Measurements from ENCODE around the gene CELSR3.

The CELSR3 gene, protein sequence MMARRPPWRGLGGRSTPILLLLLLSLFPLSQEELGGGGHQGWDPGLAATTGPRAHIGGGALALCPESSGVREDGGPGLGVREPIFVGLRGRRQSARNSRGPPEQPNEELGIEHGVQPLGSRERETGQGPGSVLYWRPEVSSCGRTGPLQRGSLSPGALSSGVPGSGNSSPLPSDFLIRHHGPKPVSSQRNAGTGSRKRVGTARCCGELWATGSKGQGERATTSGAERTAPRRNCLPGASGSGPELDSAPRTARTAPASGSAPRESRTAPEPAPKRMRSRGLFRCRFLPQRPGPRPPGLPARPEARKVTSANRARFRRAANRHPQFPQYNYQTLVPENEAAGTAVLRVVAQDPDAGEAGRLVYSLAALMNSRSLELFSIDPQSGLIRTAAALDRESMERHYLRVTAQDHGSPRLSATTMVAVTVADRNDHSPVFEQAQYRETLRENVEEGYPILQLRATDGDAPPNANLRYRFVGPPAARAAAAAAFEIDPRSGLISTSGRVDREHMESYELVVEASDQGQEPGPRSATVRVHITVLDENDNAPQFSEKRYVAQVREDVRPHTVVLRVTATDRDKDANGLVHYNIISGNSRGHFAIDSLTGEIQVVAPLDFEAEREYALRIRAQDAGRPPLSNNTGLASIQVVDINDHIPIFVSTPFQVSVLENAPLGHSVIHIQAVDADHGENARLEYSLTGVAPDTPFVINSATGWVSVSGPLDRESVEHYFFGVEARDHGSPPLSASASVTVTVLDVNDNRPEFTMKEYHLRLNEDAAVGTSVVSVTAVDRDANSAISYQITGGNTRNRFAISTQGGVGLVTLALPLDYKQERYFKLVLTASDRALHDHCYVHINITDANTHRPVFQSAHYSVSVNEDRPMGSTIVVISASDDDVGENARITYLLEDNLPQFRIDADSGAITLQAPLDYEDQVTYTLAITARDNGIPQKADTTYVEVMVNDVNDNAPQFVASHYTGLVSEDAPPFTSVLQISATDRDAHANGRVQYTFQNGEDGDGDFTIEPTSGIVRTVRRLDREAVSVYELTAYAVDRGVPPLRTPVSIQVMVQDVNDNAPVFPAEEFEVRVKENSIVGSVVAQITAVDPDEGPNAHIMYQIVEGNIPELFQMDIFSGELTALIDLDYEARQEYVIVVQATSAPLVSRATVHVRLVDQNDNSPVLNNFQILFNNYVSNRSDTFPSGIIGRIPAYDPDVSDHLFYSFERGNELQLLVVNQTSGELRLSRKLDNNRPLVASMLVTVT (N-terminal part only)

DNA sequence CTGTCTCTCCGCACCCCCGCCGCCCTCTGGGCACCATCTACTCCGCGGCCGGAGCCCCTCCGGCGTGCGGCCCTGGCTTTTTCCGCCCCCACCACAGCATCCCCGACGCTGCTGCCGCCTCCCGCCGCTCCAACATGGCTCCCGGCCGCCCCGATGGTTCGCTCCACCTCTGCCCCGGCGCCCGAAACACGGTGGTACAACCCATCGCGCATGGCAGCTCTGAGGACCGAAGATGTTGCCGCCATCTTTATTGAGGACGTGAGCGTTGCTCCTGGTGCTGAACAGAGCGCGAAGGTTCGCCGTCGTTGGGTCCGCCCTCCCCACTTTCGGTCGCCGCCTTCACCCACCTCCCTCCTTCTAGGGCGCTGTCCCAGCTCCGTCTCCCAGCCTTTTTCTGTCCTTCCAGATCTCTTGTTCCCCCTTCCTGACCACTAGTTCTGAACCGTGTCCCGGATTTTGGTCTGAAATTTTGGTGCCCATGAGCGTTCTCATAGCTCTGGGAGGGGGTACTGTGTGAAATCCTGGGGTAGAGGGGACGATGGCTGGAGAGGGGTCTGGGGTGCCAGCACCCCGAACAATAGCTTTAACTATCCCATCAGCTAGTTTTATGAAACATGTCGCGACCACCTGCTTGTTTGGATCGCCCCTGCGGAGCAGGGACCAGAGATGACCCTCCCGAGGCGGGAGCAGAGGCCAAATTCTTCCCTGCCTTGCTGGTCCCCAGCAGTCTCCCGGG is at the start of gene CELSR3:
TSS of gene CELSR3 (minus strand) at position 134 of the 736 bp plus-strand sequence. CDS start 252 bp downstream, outside the sequence.
- peak; percentile 77 for DNase-seq

DNA sequence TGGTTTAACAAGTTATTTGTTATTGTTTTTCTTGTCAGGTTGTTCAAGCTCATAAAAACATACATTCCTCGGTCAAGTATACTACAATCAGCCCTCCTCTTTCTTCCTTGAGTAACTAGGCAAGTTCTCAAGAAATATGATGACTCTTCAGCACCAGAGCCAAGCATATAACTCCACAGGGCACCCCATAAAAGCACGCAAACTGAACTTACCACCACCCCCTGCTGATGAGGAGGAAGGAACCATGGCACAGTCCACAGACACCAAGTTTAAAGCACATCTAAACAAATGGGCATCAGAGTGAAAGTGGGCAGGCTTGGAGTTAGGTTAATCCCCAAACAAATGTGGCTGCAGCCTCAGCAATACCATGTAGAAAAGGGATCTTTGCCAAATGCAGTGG is 49.0 kb upstream of the CELSR3 start:
- DNase-seq = no peak

DNA sequence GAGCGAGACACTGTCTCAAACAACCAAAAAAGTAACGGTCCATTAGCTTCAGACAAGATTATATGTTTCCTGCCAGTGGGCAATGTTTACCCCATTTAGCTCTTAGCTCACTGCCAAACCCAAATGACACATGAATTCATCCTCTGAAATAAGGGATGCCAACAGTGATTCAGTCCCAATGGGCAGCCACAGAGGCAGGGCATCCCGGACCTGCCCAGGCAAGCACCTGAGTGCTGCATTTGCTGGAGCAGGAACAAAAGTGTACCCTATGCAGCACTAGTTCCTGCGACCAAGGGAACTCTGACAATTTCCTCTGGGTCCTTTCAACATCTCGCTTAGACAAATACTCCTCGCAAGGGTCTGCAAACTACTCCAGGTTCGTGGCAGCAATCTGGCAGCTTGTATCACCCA is 46.4 kb upstream of the CELSR3 start:
- DNase-seq = no peak

GRCh38 chr3:48708481-48708889 is 45.8 kb upstream of the CELSR3 start:
- DNase-seq = no peak

DNA sequence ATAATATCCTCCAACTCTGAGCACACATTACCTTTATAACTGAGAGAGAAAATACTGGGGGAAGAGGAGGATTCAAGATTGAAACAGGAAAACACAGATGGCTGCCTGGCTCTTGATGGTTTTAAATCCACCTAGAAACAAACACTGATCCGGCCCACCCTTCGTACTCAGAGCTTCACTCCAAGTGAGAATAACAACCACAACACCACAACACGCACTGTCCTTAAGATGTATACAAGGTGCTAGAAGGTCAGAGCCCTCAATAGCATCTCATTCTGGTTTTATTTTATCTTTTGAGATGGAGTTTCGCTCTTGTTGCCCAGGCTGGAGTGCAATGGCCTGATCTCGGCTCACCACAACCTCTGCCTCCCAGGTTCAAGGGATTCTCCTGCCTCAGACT is 44.5 kb upstream of the CELSR3 start:
- DNase-seq = no peak

DNA sequence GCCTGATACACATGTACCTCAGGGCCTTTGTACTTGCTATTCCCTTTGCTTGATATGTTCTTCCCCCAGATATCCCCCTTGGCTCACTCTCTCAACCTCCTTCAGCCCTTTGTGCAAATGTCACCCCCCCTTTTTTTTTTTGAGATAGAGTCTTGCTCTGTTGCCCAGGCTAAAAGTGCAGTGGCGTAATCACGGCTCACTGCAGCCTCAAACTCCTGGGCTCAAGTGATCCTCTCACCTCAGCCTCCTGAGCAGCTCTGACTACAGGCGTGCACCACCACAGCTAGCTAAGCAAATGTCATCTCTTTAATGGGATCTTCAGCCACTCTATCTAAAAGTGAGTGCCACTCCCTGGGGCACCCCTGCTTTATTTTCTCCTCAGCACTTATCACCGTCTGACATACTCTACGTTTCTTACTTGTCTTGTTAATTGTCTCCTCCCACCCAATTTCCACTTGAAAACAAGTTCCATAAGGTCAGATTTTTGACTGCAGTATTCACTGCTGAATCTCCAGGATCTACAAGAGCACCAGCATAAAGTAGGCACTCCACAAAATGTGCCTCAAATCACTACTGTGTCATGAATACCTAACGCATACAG is 39.7 kb upstream of the CELSR3 start:
- DNase-seq = no peak

GRCh38 chr3:48700731-48701405 is 38.2 kb upstream of the CELSR3 start:
- DNase-seq = no peak

- DNase-seq = no peak
Observed at GRCh38 chr3:48698891-48699290, 36.2 kb upstream of the CELSR3 start.

DNA sequence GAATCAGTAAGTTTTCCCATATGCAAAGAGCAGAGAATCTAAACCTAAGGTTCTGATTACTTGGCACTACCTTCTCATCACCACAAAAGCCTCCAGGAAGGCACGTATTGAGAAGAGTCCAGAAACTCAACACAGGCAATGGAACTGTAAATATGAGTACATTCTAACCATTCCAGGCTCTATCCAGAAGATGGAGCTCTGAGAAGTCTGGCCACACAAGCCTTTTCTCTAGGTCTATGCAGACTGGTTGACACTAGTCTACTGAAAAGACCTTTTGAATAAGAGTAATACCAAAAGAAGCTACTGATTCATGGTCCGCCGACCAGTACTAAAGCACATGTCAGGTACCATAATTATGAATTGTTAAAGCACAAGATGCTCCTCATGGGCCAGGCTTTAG is 35.3 kb upstream of the CELSR3 start:
- no peak for DNase-seq

DNA sequence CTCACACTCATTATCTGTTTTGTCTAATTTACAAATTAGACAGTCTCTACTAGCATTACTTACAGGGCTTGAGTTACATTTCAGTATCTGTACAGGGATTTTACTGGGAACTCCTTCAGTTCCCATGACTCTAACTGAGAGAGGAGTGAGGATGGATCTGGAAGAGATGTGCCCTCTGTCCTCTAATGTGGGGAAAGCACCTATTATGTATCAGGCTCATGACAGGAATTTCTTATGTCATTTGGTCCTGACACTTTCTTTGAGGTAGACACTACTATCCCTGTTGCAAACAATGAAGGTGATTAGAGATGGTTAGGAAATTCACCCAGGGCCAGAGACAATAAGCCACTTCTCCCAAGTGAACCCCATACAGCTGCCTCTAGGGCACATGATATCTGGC is 33.9 kb upstream of the CELSR3 start:
- DNase-seq = no peak

- DNase-seq = no peak
Observed at GRCh38 chr3:48696156-48696555, 33.5 kb upstream of the CELSR3 start.

DNA sequence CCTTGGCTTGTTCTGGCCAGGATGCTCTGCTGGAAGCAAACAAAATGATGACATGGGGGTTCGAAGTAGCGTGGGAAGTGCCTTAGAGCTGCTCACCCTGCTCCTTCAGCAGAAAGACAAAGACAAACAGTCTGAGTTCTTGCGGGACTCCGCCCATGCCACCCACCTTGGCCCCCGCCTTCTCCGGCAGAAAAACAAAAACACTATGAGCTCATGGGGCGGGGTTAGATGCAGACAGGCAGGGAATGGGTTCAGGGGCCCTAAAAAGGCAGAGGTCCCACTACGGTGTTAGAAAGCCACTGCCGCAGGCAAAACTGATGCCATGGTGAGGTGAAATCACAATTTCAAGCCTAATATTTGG is 32.7 kb upstream of the CELSR3 start:
- DNase-seq = no peak

- DNase-seq = no peak
Observed at GRCh38 chr3:48694610-48695392, 32.1 kb upstream of the CELSR3 start.

DNA sequence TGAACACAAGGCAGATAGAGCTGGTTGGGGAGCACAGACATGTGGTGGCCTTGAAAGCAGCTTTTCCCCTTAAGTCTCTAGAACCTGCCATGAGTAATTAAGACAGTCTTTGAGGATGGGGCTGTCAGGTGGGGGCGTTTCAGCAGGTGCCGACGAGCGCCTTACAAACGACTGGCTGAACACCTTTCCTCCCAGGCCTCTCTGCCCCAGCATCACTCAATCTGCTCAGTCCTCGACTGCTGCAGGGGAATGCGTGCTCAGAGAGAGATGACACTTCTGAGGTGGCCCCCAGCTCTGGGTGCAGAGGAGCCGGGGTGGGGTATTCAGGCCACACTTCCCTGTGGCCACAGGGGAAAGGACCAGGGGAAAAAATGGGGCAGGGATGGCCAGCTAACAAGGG is 31.1 kb upstream of the CELSR3 start:
- no peak for DNase-seq

GRCh38 chr3:48692551-48692950 is 29.9 kb upstream of the CELSR3 start:
- DNase-seq = no peak

DNA sequence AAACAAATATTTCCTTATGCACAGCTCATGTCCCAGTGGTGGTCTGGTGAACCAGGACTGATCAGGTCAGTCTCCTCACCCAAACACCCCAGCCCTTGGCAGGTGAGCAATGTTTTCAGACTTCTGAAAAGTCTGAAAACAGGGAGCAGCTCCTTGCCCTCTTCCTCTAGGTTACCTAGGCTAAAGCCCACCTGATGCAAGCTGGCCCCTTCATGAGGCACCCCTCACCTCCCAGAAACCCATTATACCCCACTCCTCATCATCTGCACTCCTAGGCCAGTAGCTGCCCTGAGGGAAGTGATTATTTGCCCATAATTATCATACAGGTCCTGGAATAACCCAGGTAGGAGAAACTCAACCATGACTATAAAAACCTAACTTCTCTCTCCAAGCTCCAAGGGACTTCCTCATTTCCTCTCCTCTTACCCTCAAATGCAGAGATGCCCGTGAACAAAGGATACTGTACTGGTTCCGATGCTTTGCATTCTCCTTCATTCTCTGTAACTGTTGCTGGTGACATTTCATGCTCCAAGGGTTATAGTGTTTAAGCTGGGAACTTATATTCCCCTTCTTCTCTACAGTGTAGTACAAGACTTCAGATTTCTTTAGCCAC is 28.3 kb upstream of the CELSR3 start:
- DNase-seq = no peak

DNA sequence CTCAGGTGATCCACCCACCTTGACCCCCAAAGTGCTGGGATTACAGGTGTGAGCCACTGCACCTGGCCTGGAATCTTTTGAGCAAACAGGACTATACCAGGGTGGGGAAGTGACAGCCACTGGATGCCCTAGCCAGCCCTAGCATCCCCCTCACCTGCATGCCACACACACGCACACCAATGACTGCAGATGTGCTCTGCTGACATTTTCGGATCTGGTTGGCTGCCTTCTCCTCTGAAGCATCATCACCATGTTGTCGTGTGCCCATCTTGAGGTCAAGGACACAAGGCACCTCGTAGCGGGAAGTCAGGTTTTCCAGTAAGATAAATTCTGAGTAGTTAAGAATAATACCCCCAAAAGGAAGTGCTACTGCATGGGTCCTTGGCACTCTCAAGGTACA is 26.7 kb upstream of the CELSR3 start:
- DNase-seq = no peak

DNA sequence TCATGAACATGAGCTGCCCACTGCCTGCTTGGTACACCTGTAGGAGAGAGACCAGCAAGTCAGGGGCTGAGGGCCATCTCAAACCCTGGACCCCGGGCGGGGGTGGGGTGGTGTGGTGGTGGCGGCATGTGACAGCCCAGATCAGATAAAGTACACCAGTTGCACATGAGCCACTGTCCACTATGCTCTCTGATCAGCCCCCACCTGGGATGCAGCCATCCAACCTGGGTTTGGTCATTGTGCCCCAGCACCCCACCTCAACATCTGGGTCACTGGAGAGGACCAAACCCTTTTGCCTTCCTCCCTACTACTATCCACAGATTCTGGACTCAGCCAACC is 26.0 kb upstream of the CELSR3 start:
- DNase-seq = no peak

DNA sequence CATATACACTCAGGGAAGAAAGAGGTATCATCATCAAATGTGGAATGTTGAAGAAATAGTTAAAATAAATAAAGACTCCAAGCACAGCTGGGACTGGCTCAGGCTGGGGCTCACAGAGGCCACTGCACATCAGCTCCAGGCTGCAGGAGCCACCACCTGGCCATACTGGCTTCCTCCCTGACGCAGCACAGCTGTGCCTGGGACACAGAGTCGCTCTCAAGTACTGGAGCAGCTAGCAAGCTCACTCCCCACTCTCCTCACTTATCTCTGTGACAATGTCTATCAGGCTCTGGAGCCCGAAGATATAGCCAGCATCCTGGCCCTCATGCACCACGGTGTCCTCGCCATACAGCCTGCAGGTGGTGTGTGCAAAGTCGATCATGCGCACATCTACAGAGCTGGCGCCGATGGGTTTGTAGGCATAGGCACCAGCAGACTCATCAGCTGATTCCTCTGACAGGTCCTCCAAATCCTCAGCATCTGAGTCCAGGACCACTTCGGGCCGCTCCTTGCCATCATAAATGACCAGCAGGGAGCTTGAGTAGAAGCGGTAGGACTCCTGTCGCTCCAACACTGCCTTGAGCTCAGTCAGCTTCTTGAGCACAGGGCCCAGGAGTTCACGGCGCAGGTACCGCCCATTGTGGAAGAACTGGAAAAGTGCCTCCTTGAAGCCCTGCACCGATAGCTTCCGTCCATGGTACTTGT is 25.5 kb upstream of the CELSR3 start:
- no peak for DNase-seq

- DNase-seq = no peak
Observed at GRCh38 chr3:48687220-48687678, 24.6 kb upstream of the CELSR3 start.

Data from COR-L47 (cell line).